OCI-LY3 (cell line): ENCODE data around the gene ARG2.

Experiments
- H2AFZ ChIP-seq: fragments of 200-600, 300-600 bp; shearing (Covaris generic); 2 replicates; pipeline ENCODE4 v1.6.0; 2014; ENCODE audit warnings: antibody characterized with exemption, low read depth, low read length
- H3K27ac ChIP-seq: fragments of 200-600, 300-600 bp; sonication (generic); 2 replicates; pipeline ENCODE4 v1.5.1; 2014; ENCODE audit warnings: mild to moderate bottlenecking, low read length, moderate library complexity, mixed read lengths
- H3K27me3 ChIP-seq: fragments of 200-600, 300-600 bp; sonication (generic); 2 replicates; pipeline ENCODE4 v1.6.1; 2014; ENCODE audit warnings: low read depth, low read length, mixed read lengths
- H3K36me3 ChIP-seq: fragments of 200-600, 300-600 bp; sonication (generic); replicated peaks from 2 replicates; pipeline ENCODE3; 2014; ENCODE audit warnings: low read depth, low read length, mixed read lengths
- H3K4me1 ChIP-seq: fragments of 300-600, 200-600 bp; sonication (generic); 2 replicates; pipeline ENCODE4 v1.6.1; 2014; ENCODE audit warnings: low read length, mixed read lengths
- H3K4me2 ChIP-seq: fragments of 200-600, 300-600 bp; sonication (generic); 2 replicates; pipeline ENCODE4 v1.6.1; 2014; ENCODE audit warnings: low read length, mixed read lengths
- H3K4me3 ChIP-seq: fragments of 300-600, 200-600 bp; sonication (generic); 2 replicates; pipeline ENCODE4 v1.5.1; 2014; ENCODE audit warnings: antibody characterized with exemption, mild to moderate bottlenecking, low read length, moderate library complexity
- H3K79me2 ChIP-seq: fragments of 300-600, 200-600 bp; shearing (Covaris generic); 2 replicates; pipeline ENCODE4 v1.6.1; 2014; ENCODE audit warnings: mild to moderate bottlenecking, low read length, mixed read lengths
- H3K9ac ChIP-seq: fragments of 300-600, 200-600 bp; shearing (Covaris generic); 2 replicates; pipeline ENCODE4 v1.6.0; 2014; ENCODE audit warnings: mild to moderate bottlenecking, low read length, moderate library complexity
- H3K9me3 ChIP-seq: fragments of 200-600, 300-600 bp; shearing (Covaris generic); 2 replicates; pipeline ENCODE4 v1.6.1; 2014; ENCODE audit warnings: low read length, mixed read lengths; ENCODE audit not compliant: insufficient read depth
- H4K20me1 ChIP-seq: fragments of 200-600, 300-600 bp; sonication (generic); 2 replicates; pipeline ENCODE4 v1.6.1; 2016; ENCODE audit warnings: low read length, mixed read lengths; ENCODE audit not compliant: insufficient read depth
- EZH2phosphoT487 ChIP-seq: fragments of 200-600 bp; shearing (Covaris generic); IDR thresholded peaks from 2 replicates; pipeline ENCODE4 v1.6.1; 2018; ENCODE audit warnings: antibody characterized with exemption, mixed run types, low read depth
- TF ChIP-seq, protein P1 (sequence below): fragments of 200-600, 300-600 bp; sonication (generic); IDR thresholded peaks from 2 replicates; pipeline ENCODE4 v1.5.1; 2014; ENCODE audit warnings: antibody characterized with exemption, low read length, low read depth

ARG2 gene

GRCh38 chr14:67633451-67634147 is 13.9 kb downstream of the ARG2 start:
- Histone ChIP-seq H2AFZ (no peak overlapping the region), H3K27ac (no peak overlapping the region), H3K79me2 (no peaks in the 10 kb centered on the region), H3K4me1 (peaks cover 10% of the 10 kb centered on the region), H3K36me3 (no peaks in the 10 kb centered on the region), H3K4me3 (no peak overlapping the region), H3K27me3 (peaks cover 2% of the 10 kb centered on the region; the same call in 1 of the 2 replicates), H3K9me3 (no peaks in the 10 kb centered on the region), H3K9ac (no peak overlapping the region), H3K4me2 (no peak overlapping the region), H4K20me1 (no peaks in the 10 kb centered on the region)
- TF ChIP-seq EZH2phosphoT487: no peak
- TF ChIP-seq, protein P1, sequence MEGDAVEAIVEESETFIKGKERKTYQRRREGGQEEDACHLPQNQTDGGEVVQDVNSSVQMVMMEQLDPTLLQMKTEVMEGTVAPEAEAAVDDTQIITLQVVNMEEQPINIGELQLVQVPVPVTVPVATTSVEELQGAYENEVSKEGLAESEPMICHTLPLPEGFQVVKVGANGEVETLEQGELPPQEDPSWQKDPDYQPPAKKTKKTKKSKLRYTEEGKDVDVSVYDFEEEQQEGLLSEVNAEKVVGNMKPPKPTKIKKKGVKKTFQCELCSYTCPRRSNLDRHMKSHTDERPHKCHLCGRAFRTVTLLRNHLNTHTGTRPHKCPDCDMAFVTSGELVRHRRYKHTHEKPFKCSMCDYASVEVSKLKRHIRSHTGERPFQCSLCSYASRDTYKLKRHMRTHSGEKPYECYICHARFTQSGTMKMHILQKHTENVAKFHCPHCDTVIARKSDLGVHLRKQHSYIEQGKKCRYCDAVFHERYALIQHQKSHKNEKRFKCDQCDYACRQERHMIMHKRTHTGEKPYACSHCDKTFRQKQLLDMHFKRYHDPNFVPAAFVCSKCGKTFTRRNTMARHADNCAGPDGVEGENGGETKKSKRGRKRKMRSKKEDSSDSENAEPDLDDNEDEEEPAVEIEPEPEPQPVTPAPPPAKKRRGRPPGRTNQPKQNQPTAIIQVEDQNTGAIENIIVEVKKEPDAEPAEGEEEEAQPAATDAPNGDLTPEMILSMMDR: no peak

GRCh38 chr14:67636361-67636919 is 16.7 kb downstream of the ARG2 start:
- Histone ChIP-seq H3K4me2 (peak overlapping the region; percentile 29), H2AFZ (peak overlapping the region; percentile 23; the same call in 1 of the 2 replicates)

GRCh38 chr14:67638642-67639041 is 18.9 kb downstream of the ARG2 start:
- H2AFZ ChIP-seq: no peak overlapping the region
- peaks cover 11% of the 10 kb centered on the region for H3K4me1 ChIP-seq
- no peak overlapping the region for H3K27ac ChIP-seq
- H3K4me2 ChIP-seq: no peak overlapping the region
- H3K4me3 ChIP-seq: no peak overlapping the region
- no peaks in the 10 kb centered on the region for H3K36me3 ChIP-seq
- TF ChIP-seq, protein P1: no peak
- TF ChIP-seq EZH2phosphoT487: no peak
- H3K9me3 ChIP-seq: no peaks in the 10 kb centered on the region
- H3K27me3 ChIP-seq: no peaks in the 10 kb centered on the region
- no peaks in the 10 kb centered on the region for H4K20me1 ChIP-seq
- no peak overlapping the region for H3K9ac ChIP-seq
- no peaks in the 10 kb centered on the region for H3K79me2 ChIP-seq

More at GRCh38 chr14:67636361-67636919, 16.7 kb downstream of the ARG2 start:
- H4K20me1 ChIP-seq: no peaks in the 10 kb centered on the region
- H3K4me1 ChIP-seq: peaks cover 10% of the 10 kb centered on the region
- no peak overlapping the region for H3K27ac ChIP-seq
- no peak overlapping the region for H3K9ac ChIP-seq
- no peaks in the 10 kb centered on the region for H3K36me3 ChIP-seq
- H3K27me3 ChIP-seq: no peaks in the 10 kb centered on the region
- H3K4me3 ChIP-seq: no peak overlapping the region
- H3K9me3 ChIP-seq: no peaks in the 10 kb centered on the region
- no peaks in the 10 kb centered on the region for H3K79me2 ChIP-seq
- TF ChIP-seq, protein P1: no peak
- no peak for TF ChIP-seq EZH2phosphoT487

DNA sequence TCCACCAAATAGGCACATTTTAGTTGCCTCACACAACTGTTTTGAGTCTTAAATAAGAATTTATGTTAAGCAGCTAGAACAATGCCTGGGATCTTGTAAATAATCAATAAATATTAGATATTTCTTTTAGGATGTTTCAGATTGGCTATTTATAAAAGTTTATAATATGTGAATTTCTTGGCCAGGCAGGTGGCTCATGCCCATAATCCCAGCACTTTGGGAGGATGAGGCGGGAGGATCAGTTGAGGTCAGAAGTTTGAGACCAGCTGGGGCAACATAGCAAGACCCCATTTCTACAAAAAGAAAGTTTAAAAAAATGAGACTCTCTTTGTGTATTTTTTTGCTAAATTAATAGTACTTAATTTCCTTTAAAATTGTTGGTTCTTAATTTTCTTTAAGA is 21.8 kb downstream of the ARG2 start:
- Histone ChIP-seq H3K27me3 (no peaks in the 10 kb centered on the region), H3K4me2 (no peak overlapping the region), H3K79me2 (no peaks in the 10 kb centered on the region), H2AFZ (no peak overlapping the region), H3K4me1 (peaks cover 12% of the 10 kb centered on the region), H3K9me3 (no peaks in the 10 kb centered on the region), H3K27ac (no peak overlapping the region), H4K20me1 (no peaks in the 10 kb centered on the region), H3K36me3 (no peaks in the 10 kb centered on the region), H3K9ac (no peak overlapping the region), H3K4me3 (no peak overlapping the region)
- no peak for TF ChIP-seq EZH2phosphoT487
- TF ChIP-seq, protein P1: no peak
